Tibial nerve (tissue), 4 donors: ENCODE results near the gene DYNC1I1. TPM values are rescaled to one million over a fixed set of nuclear protein-coding genes. Genes with fewer than 3 reads are reported as not detected.

Source experiments
- DNase-seq, 2 donors: peaks; one replicate each; pipeline ENCODE4 v3.0.0-alpha.2; 2019; ENCODE audit warnings: low spot score in 2 of 2
- H3K27ac ChIP-seq, 4 donors: fragments of 200-600 bp; sonication (generic) in 3 of 4; one replicate each; pipeline ENCODE4 v1.5.1; 2017 to 2019; ENCODE audit warnings: mild to moderate bottlenecking in 1 of 4
- H3K27me3 ChIP-seq, 2 donors: fragments of 200-600 bp; sonication (generic) in 1 of 2; one replicate each; pipeline versions ENCODE4 v1.5.1 to v1.6.0; 2017 to 2019
- H3K36me3 ChIP-seq, 3 donors: fragments of 200-600 bp; sonication (generic); one replicate each; pipeline ENCODE4 v1.5.1; 2018 to 2019
- H3K4me1 ChIP-seq, 4 donors: fragments of 200-600 bp; sonication (generic) in 3 of 4; one replicate each; pipeline ENCODE4 v1.5.1; 2017 to 2019
- H3K4me3 ChIP-seq, 4 donors: fragments of 200-600 bp; sonication (generic) in 3 of 4; one replicate each; pipeline ENCODE4 v1.5.1; 2017 to 2019; ENCODE audit warnings: mild to moderate bottlenecking in 1 of 4, moderate library complexity in 1 of 4
- H3K9me3 ChIP-seq, 4 donors: fragments of 200-600 bp; sonication (generic) in 3 of 4; one replicate each; pipeline ENCODE4 v1.5.1; 2017 to 2019
- CTCF ChIP-seq, 5 experiments: fragments of 200-600 bp in 3 of 5; fragments of 450-650 bp in 2 of 5; sonication (generic) in 3 of 5; IDR thresholded peaks; one replicate each; pipeline ENCODE4 v1.5.1; 2016 to 2019; ENCODE audit warnings: antibody characterized with exemption in 5 of 5, mild to moderate bottlenecking in 3 of 5, moderate library complexity in 2 of 5
- EP300 ChIP-seq, 2 donors: sonication (generic); formaldehyde crosslinking; IDR thresholded peaks; one replicate each; pipeline ENCODE4 v1.6.1; 2017; ENCODE audit warnings: antibody characterized with exemption in 2 of 2, mild to moderate bottlenecking in 1 of 2
- POLR2A ChIP-seq, 2 donors: fragments of 450-650 bp; IDR thresholded peaks; one replicate each; pipeline ENCODE4 v1.6.1; 2017; ENCODE audit warnings: antibody characterized with exemption in 2 of 2, mild to moderate bottlenecking in 2 of 2, moderate library complexity in 2 of 2
- WGBS, 2 donors: methylation state at CpG; one replicate each; pipeline ENCODE4 v1.1.5; 2018; 5-methylcytosine and 5-hydroxymethylcytosine counted together
- total RNA-seq, 4 donors: library from RNA; depleted of rRNA; stranded (reverse); fragments of >200 nt; gene quantifications; one replicate each; pipeline ENCODE4 v1.1.0, GENCODE V29; 2016

The DYNC1I1 gene
- total RNA-seq, 4 donors from 2014 or later = 5.5 to 12.0 (median 9.8) TPM

- Histone ChIP-seq H3K27me3 (no peaks in the 10 kb centered on the region), H3K4me3 (no peak overlapping the region), H3K27ac (no peak overlapping the region), H3K9me3 (no peaks in the 10 kb centered on the region), H3K36me3 (no peaks in the 10 kb centered on the region), H3K4me1 (no peaks in the 10 kb centered on the region)
- 70 to 72% methylated on average over 4 of the region's 4 CpGs for WGBS, 2 donors
- no peak for DNase-seq
- TF ChIP-seq CTCF (IDR thresholded peaks at IDR 0.05) (no peak), EP300 (IDR thresholded peaks at IDR 0.05) (no peak), POLR2A (IDR thresholded peaks at IDR 0.05) (no peak)
Observed at GRCh38 chr7:95847061-95847460, 74.7 kb downstream of the DYNC1I1 start.

- Histone ChIP-seq H3K4me3 (no peak overlapping the region), H3K27ac (no peak overlapping the region), H3K36me3 (no peaks in the 10 kb centered on the region), H3K4me1 (no peaks in the 10 kb centered on the region), H3K9me3 (peaks cover 0 to 8% (median 0%) of the 10 kb centered on the region in 4 donors), H3K27me3 (no peaks in the 10 kb centered on the region)
- no peak for DNase-seq
- 50 to 67% methylated on average over 1 of the region's 1 CpG for whole genome bisulfite sequencing, 2 donors
- no peak for TF ChIP-seq EP300 (IDR thresholded peaks at IDR 0.05)
- no peak for TF ChIP-seq POLR2A (IDR thresholded peaks at IDR 0.05)
- TF ChIP-seq CTCF (IDR thresholded peaks at IDR 0.05) = no peak
Observed at GRCh38 chr7:95859429-95859828, 87.1 kb downstream of the DYNC1I1 start.

GRCh38 chr7:95861041-95861440 lies 88.7 kb downstream of the DYNC1I1 start:
- TF ChIP-seq CTCF (IDR thresholded peaks at IDR 0.05) = no peak
- no peak for TF ChIP-seq EP300 (IDR thresholded peaks at IDR 0.05)
- no peak for TF ChIP-seq POLR2A (IDR thresholded peaks at IDR 0.05)
- no peak overlapping the region for H3K4me3 ChIP-seq
- DNase-seq = no peak
- H3K27ac ChIP-seq = no peak overlapping the region
- H3K9me3 ChIP-seq = peaks cover 0 to 8% (median 0%) of the 10 kb centered on the region in 4 donors
- no peaks in the 10 kb centered on the region for H3K27me3 ChIP-seq
- H3K36me3 ChIP-seq = no peaks in the 10 kb centered on the region
- WGBS, 2 donors = 33 to 37% methylated on average over 2 of the region's 2 CpGs
- H3K4me1 ChIP-seq = no peaks in the 10 kb centered on the region

GRCh38 chr7:95863623-95864022 lies 91.3 kb downstream of the DYNC1I1 start:
- H3K4me3 ChIP-seq = no peak overlapping the region
- WGBS, 2 donors = 35 to 40% methylated on average over 2 of the region's 2 CpGs
- no peaks in the 10 kb centered on the region for H3K27me3 ChIP-seq
- no peaks in the 10 kb centered on the region for H3K36me3 ChIP-seq
- no peak overlapping the region for H3K27ac ChIP-seq
- DNase-seq = no peak
- H3K4me1 ChIP-seq = no peaks in the 10 kb centered on the region
- TF ChIP-seq POLR2A (IDR thresholded peaks at IDR 0.05) = no peak
- no peak for TF ChIP-seq EP300 (IDR thresholded peaks at IDR 0.05)
- TF ChIP-seq CTCF (IDR thresholded peaks at IDR 0.05) = no peak
- H3K9me3 ChIP-seq = peaks cover 0 to 8% (median 0%) of the 10 kb centered on the region in 4 donors

- no peaks in the 10 kb centered on the region for H3K27me3 ChIP-seq
- no peak overlapping the region for H3K4me3 ChIP-seq
- TF ChIP-seq EP300 (IDR thresholded peaks at IDR 0.05) = no peak
- TF ChIP-seq CTCF (IDR thresholded peaks at IDR 0.05) = no peak
- no peak for TF ChIP-seq POLR2A (IDR thresholded peaks at IDR 0.05)
- H3K4me1 ChIP-seq = peaks cover 0 to 8% (median 0%) of the 10 kb centered on the region in 4 donors
- H3K36me3 ChIP-seq = no peaks in the 10 kb centered on the region
- no peaks in the 10 kb centered on the region for H3K9me3 ChIP-seq
- no peak overlapping the region for H3K27ac ChIP-seq
- 79 to 80% methylated on average over 9 of the region's 9 CpGs for WGBS, 2 donors
- no peak for DNase-seq
Observed at GRCh38 chr7:95865716-95866371, 93.5 kb downstream of the DYNC1I1 start.
